Nephron progenitor cell (in vitro differentiated cells): ENCODE measurements around the gene OBI1.

Experiments
- DNase-seq: peaks from one replicate; pipeline ENCODE4 v3.0.0; 2021
- H3K27ac Mint-ChIP-seq: 2 replicates; pipeline ENCODE4 v1.8.0; 2021; ENCODE audit warnings: mild to moderate bottlenecking, moderate library complexity, mixed read lengths
- H3K27me3 Mint-ChIP-seq: 2 replicates; pipeline ENCODE4 v1.8.0; 2021; ENCODE audit warnings: mild to moderate bottlenecking, low read depth, mixed read lengths; ENCODE audit not compliant: poor library complexity
- H3K36me3 Mint-ChIP-seq: 2 replicates; pipeline ENCODE4 v1.8.0; 2021; ENCODE audit warnings: low read depth, mixed read lengths
- H3K4me1 Mint-ChIP-seq: 2 replicates; pipeline ENCODE4 v1.8.0; 2021; ENCODE audit warnings: mixed read lengths
- H3K4me3 Mint-ChIP-seq: 2 replicates; pipeline ENCODE4 v1.8.0; 2021; ENCODE audit warnings: mild to moderate bottlenecking, moderate library complexity, mixed read lengths
- H3K9me3 Mint-ChIP-seq: 2 replicates; pipeline ENCODE4 v1.8.0; 2021; ENCODE audit warnings: mild to moderate bottlenecking, moderate library complexity, mixed read lengths
- CTCF ChIP-seq: fragments of 200-600 bp; sonication (generic); IDR thresholded peaks from 2 replicates; pipeline ENCODE4 v1.5.0; 2021; ENCODE audit warnings: antibody characterized with exemption

Gene OBI1

GRCh38 chr13:78596399-78596735 lies 62.6 kb downstream of the OBI1 start:
- peaks cover 100% of the 10 kb centered on the region for H3K27me3 Mint-ChIP-seq
- no peak for DNase-seq
- TF ChIP-seq CTCF, result no peak
- H3K4me3 Mint-ChIP-seq, result peak overlapping the region; percentile 71
- H3K27ac Mint-ChIP-seq, result no peak overlapping the region
- H3K9me3 Mint-ChIP-seq, result no peaks in the 10 kb centered on the region
- peaks cover 29% of the 10 kb centered on the region for H3K4me1 Mint-ChIP-seq
- no peaks in the 10 kb centered on the region for H3K36me3 Mint-ChIP-seq

GRCh38 chr13:78595495-78596398 lies 63.2 kb downstream of the OBI1 start:
- no peaks in the 10 kb centered on the region for H3K9me3 Mint-ChIP-seq
- peak; percentile 75 for DNase-seq
- no peaks in the 10 kb centered on the region for H3K36me3 Mint-ChIP-seq
- H3K27me3 Mint-ChIP-seq, result peaks cover 99% of the 10 kb centered on the region
- TF ChIP-seq CTCF, result no peak
- H3K27ac Mint-ChIP-seq, result no peak overlapping the region
- H3K4me1 Mint-ChIP-seq, result peaks cover 29% of the 10 kb centered on the region
- H3K4me3 Mint-ChIP-seq, result peak overlapping the region; percentile 71

- no peak for DNase-seq
- no peaks in the 10 kb centered on the region for H3K9me3 Mint-ChIP-seq
- H3K27me3 Mint-ChIP-seq, result peaks cover 97% of the 10 kb centered on the region
- TF ChIP-seq CTCF, result no peak
- H3K36me3 Mint-ChIP-seq, result no peaks in the 10 kb centered on the region
- no peak overlapping the region for H3K4me3 Mint-ChIP-seq
- H3K4me1 Mint-ChIP-seq, result peaks cover 29% of the 10 kb centered on the region
- no peak overlapping the region for H3K27ac Mint-ChIP-seq
Measured at GRCh38 chr13:78594456-78594975, 64.4 kb downstream of the OBI1 start.

- H3K36me3 Mint-ChIP-seq, result no peaks in the 10 kb centered on the region
- peaks cover 97% of the 10 kb centered on the region for H3K27me3 Mint-ChIP-seq
- no peak overlapping the region for H3K27ac Mint-ChIP-seq
- peaks cover 29% of the 10 kb centered on the region for H3K4me1 Mint-ChIP-seq
- peak overlapping the region; percentile 17 for H3K4me3 Mint-ChIP-seq
- H3K9me3 Mint-ChIP-seq, result no peaks in the 10 kb centered on the region
- no peak for TF ChIP-seq CTCF
- no peak for DNase-seq
Measured at GRCh38 chr13:78593652-78594455, 65.1 kb downstream of the OBI1 start.

- TF ChIP-seq CTCF, result no peak
- Mint-ChIP-seq H3K9me3 (no peaks in the 10 kb centered on the region), H3K4me3 (no peak overlapping the region), H3K36me3 (no peaks in the 10 kb centered on the region), H3K4me1 (peaks cover 29% of the 10 kb centered on the region), H3K27ac (no peak overlapping the region), H3K27me3 (peaks cover 97% of the 10 kb centered on the region)
- no peak for DNase-seq
Measured at GRCh38 chr13:78593129-78593528, 65.8 kb downstream of the OBI1 start.
